WTC11 (cell line): ENCODE data around the gene EDEM2. TPM values are rescaled to one million over a fixed set of nuclear protein-coding genes. Genes with fewer than 3 reads are reported as not detected.

Source experiments
- ATF1 ChIP-seq: sonication (generic); formaldehyde crosslinking; IDR thresholded peaks from 2 replicates; pipeline ENCODE4 v1.8.1; 2023; ENCODE audit warnings: mild to moderate bottlenecking, moderate library complexity, missing genetic modification reagents
- ELF4 ChIP-seq: sonication (generic); formaldehyde crosslinking; IDR thresholded peaks from 2 replicates; pipeline ENCODE4 v1.8.1; 2022; ENCODE audit warnings: low read depth, mild to moderate bottlenecking, moderate library complexity, missing genetic modification reagents
- ESRRA ChIP-seq: sonication (generic); formaldehyde crosslinking; IDR thresholded peaks from 2 replicates; pipeline ENCODE4 v1.8.1; 2022; ENCODE audit warnings: mild to moderate bottlenecking, missing genetic modification reagents, borderline replicate concordance
- FOXK1 ChIP-seq: sonication (generic); formaldehyde crosslinking; IDR thresholded peaks from 2 replicates; pipeline ENCODE4 v1.8.0; 2022; ENCODE audit warnings: mild to moderate bottlenecking, moderate library complexity, missing genetic modification reagents
- GABPB1 ChIP-seq: sonication (generic); formaldehyde crosslinking; IDR thresholded peaks from 2 replicates; pipeline ENCODE4 v1.8.1; 2023; ENCODE audit warnings: mild to moderate bottlenecking, missing genetic modification reagents
- HMGA2 ChIP-seq: fragments of 250-450 bp; sonication (Bioruptor Pico); IDR thresholded peaks from 2 replicates; pipeline ENCODE4 v1.4.0; 2021; ENCODE audit warnings: mild to moderate bottlenecking, moderate library complexity
- JAZF1 ChIP-seq: fragments of 250-450 bp; sonication (Bioruptor Pico); IDR thresholded peaks from 2 replicates; pipeline ENCODE4 v1.9.0; 2021; ENCODE audit warnings: moderate library complexity, mild to moderate bottlenecking, inconsistent platforms
- NFE2L1 ChIP-seq: sonication (generic); formaldehyde crosslinking; IDR thresholded peaks from 2 replicates; pipeline ENCODE4 v1.8.1; 2023; ENCODE audit warnings: missing genetic modification reagents
- NFYB ChIP-seq: sonication (generic); formaldehyde crosslinking; conservative IDR thresholded peaks from 2 replicates; pipeline ENCODE4 v1.8.0; 2022; ENCODE audit warnings: low read depth, missing genetic modification reagents
- RORB ChIP-seq: fragments of 250-450 bp; sonication (Bioruptor Pico); IDR thresholded peaks from 2 replicates; pipeline ENCODE4 v1.9.0; 2021; ENCODE audit warnings: mild to moderate bottlenecking
- SP1 ChIP-seq: sonication (generic); formaldehyde crosslinking; conservative IDR thresholded peaks from 2 replicates; pipeline ENCODE4 v1.8.1; 2022; ENCODE audit warnings: missing genetic modification reagents
- ZNF263 ChIP-seq: sonication (generic); formaldehyde crosslinking; IDR thresholded peaks from 2 replicates; pipeline ENCODE4 v1.8.1; 2022; ENCODE audit warnings: low read depth, mild to moderate bottlenecking, moderate library complexity, missing genetic modification reagents
- ZNF396 ChIP-seq: fragments of 250-450 bp; sonication (Bioruptor Pico); IDR thresholded peaks from 2 replicates; pipeline ENCODE4 v1.8.0; 2021; ENCODE audit warnings: mild to moderate bottlenecking, moderate library complexity, borderline replicate concordance
- total RNA-seq: library from RNA; stranded (reverse); gene quantifications from 3 replicates; pipeline ENCODE4 v1.2.3, GENCODE V29; 2021
- TF ChIP-seq, protein P1 (sequence below): sonication (generic); formaldehyde crosslinking; IDR thresholded peaks from 2 replicates; pipeline ENCODE4 v1.8.1; 2023; ENCODE audit warnings: mild to moderate bottlenecking, moderate library complexity, missing genetic modification reagents
- TF ChIP-seq, protein P2 (sequence below): sonication (generic); formaldehyde crosslinking; IDR thresholded peaks from 2 replicates; pipeline ENCODE4 v1.8.1; 2022; ENCODE audit warnings: missing genetic modification reagents, borderline replicate concordance
- TF ChIP-seq, protein P3 (sequence below): sonication (generic); formaldehyde crosslinking; IDR thresholded peaks from 2 replicates; pipeline ENCODE4 v1.8.0; 2022; ENCODE audit warnings: mild to moderate bottlenecking, missing genetic modification reagents
- TF ChIP-seq, protein P4 (sequence below): sonication (generic); formaldehyde crosslinking; IDR thresholded peaks from 2 replicates; pipeline ENCODE4 v1.8.1; 2023; ENCODE audit warnings: mild to moderate bottlenecking, missing genetic modification reagents, moderate library complexity
- TF ChIP-seq, protein P5 (sequence below): sonication (generic); formaldehyde crosslinking; IDR thresholded peaks from 2 replicates; pipeline ENCODE4 v1.8.1; 2022; ENCODE audit warnings: low read depth, mild to moderate bottlenecking, moderate library complexity, missing genetic modification reagents, borderline replicate concordance
- TF ChIP-seq, protein P6 (sequence below): sonication (generic); formaldehyde crosslinking; IDR thresholded peaks from 2 replicates; pipeline ENCODE4 v1.8.0; 2023; ENCODE audit warnings: missing genetic modification reagents, mild to moderate bottlenecking, borderline replicate concordance
- TF ChIP-seq, protein P7 (sequence below): sonication (generic); formaldehyde crosslinking; IDR thresholded peaks from 2 replicates; pipeline ENCODE4 v1.8.1; 2023; ENCODE audit warnings: mild to moderate bottlenecking, missing genetic modification reagents
- TF ChIP-seq, protein P8 (sequence below): sonication (generic); formaldehyde crosslinking; conservative IDR thresholded peaks from 2 replicates; pipeline ENCODE4 v1.8.1; 2023; ENCODE audit warnings: mild to moderate bottlenecking, low read depth, missing genetic modification reagents, moderate library complexity
- TF ChIP-seq, protein P9 (sequence below): sonication (generic); formaldehyde crosslinking; IDR thresholded peaks from 2 replicates; pipeline ENCODE4 v1.8.1; 2023; ENCODE audit warnings: mild to moderate bottlenecking, missing genetic modification reagents, moderate library complexity

Gene EDEM2
- total RNA-seq, 1 experiment from 2014 or later: 22.7 TPM

DNA sequence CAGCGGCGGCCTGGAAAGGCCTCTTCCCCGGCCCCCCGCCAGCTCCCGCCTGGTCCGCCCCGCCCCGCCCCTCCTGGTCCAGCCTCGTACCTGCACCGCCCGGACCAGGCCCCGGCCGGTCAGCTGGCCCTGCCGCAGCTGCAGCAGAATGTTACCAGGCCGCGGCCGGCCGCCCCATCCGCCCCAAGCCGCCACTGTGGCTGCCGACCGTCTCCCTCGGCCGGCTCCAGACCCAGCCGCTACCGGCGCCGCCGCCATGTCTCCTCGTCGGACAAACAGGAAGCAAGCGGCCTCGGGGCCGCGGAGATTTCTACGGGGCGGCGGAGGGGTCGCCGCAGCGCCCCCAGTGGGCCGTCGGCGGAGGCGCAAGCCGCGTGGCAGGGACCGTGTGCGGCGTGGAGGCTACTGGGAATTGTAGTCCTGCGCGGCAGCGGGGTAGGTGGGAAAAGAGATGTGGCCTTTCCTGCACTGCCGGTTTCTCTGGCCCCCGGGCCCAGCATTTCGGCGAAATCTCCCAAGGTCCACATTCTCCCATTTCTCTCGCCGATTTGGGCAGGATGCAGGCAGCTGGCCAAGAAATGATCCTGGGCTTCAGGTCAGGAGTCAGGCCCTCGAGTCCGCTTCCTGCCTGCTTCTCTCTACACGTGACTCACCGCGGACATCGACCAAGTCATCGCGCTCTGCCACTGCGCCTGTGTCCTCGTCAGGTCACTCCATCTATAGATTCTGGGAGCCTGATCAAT lies 54.4 kb downstream of the EDEM2 start, which contains the start of gene TRPC4AP (continued):
- TF ChIP-seq SP1 (CRISPR knock-in tag): peak; percentile 84
- TF ChIP-seq, protein P1, sequence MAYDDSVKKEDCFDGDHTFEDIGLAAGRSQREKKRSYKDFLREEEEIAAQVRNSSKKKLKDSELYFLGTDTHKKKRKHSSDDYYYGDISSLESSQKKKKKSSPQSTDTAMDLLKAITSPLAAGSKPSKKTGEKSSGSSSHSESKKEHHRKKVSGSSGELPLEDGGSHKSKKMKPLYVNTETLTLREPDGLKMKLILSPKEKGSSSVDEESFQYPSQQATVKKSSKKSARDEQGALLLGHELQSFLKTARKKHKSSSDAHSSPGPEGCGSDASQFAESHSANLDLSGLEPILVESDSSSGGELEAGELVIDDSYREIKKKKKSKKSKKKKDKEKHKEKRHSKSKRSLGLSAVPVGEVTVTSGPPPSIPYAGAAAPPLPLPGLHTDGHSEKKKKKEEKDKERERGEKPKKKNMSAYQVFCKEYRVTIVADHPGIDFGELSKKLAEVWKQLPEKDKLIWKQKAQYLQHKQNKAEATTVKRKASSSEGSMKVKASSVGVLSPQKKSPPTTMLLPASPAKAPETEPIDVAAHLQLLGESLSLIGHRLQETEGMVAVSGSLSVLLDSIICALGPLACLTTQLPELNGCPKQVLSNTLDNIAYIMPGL: peak; percentile 99
- TF ChIP-seq, protein P2, sequence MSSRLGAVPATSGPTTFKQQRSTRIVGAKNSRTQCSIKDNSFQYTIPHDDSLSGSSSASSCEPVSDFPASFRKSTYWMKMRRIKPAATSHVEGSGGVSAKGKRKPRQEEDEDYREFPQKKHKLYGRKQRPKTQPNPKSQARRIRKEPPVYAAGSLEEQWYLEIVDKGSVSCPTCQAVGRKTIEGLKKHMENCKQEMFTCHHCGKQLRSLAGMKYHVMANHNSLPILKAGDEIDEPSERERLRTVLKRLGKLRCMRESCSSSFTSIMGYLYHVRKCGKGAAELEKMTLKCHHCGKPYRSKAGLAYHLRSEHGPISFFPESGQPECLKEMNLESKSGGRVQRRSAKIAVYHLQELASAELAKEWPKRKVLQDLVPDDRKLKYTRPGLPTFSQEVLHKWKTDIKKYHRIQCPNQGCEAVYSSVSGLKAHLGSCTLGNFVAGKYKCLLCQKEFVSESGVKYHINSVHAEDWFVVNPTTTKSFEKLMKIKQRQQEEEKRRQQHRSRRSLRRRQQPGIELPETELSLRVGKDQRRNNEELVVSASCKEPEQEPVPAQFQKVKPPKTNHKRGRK (CRISPR knock-in tag): no peak
- no peak for TF ChIP-seq NFYB (CRISPR knock-in tag)
- TF ChIP-seq RORB: no peak
- TF ChIP-seq ATF1: no peak
- peak; percentile 79; the same call in 1 of the 2 replicates for TF ChIP-seq ESRRA (CRISPR knock-in tag)
- TF ChIP-seq ELF4 (CRISPR knock-in tag): 0 out of 2 replicates have a peak, but pooled peaks have one; percentile 23
- TF ChIP-seq, protein P3, sequence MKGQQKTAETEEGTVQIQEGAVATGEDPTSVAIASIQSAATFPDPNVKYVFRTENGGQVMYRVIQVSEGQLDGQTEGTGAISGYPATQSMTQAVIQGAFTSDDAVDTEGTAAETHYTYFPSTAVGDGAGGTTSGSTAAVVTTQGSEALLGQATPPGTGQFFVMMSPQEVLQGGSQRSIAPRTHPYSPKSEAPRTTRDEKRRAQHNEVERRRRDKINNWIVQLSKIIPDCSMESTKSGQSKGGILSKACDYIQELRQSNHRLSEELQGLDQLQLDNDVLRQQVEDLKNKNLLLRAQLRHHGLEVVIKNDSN (CRISPR knock-in tag): peak; percentile 78; the same call in 1 of the 2 replicates
- TF ChIP-seq ZNF263 (CRISPR knock-in tag): no peak
- TF ChIP-seq JAZF1: no peak
- TF ChIP-seq GABPB1 (CRISPR knock-in tag): peak; percentile 83
- TF ChIP-seq, protein P4, sequence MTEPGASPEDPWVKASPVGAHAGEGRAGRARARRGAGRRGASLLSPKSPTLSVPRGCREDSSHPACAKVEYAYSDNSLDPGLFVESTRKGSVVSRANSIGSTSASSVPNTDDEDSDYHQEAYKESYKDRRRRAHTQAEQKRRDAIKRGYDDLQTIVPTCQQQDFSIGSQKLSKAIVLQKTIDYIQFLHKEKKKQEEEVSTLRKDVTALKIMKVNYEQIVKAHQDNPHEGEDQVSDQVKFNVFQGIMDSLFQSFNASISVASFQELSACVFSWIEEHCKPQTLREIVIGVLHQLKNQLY (CRISPR knock-in tag): no peak
- no peak for TF ChIP-seq ZNF396
- TF ChIP-seq, protein P5, sequence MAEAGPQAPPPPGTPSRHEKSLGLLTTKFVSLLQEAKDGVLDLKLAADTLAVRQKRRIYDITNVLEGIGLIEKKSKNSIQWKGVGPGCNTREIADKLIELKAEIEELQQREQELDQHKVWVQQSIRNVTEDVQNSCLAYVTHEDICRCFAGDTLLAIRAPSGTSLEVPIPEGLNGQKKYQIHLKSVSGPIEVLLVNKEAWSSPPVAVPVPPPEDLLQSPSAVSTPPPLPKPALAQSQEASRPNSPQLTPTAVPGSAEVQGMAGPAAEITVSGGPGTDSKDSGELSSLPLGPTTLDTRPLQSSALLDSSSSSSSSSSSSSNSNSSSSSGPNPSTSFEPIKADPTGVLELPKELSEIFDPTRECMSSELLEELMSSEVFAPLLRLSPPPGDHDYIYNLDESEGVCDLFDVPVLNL (CRISPR knock-in tag): 0 out of 2 replicates have a peak, but pooled peaks have one; percentile 59
- TF ChIP-seq, protein P6, sequence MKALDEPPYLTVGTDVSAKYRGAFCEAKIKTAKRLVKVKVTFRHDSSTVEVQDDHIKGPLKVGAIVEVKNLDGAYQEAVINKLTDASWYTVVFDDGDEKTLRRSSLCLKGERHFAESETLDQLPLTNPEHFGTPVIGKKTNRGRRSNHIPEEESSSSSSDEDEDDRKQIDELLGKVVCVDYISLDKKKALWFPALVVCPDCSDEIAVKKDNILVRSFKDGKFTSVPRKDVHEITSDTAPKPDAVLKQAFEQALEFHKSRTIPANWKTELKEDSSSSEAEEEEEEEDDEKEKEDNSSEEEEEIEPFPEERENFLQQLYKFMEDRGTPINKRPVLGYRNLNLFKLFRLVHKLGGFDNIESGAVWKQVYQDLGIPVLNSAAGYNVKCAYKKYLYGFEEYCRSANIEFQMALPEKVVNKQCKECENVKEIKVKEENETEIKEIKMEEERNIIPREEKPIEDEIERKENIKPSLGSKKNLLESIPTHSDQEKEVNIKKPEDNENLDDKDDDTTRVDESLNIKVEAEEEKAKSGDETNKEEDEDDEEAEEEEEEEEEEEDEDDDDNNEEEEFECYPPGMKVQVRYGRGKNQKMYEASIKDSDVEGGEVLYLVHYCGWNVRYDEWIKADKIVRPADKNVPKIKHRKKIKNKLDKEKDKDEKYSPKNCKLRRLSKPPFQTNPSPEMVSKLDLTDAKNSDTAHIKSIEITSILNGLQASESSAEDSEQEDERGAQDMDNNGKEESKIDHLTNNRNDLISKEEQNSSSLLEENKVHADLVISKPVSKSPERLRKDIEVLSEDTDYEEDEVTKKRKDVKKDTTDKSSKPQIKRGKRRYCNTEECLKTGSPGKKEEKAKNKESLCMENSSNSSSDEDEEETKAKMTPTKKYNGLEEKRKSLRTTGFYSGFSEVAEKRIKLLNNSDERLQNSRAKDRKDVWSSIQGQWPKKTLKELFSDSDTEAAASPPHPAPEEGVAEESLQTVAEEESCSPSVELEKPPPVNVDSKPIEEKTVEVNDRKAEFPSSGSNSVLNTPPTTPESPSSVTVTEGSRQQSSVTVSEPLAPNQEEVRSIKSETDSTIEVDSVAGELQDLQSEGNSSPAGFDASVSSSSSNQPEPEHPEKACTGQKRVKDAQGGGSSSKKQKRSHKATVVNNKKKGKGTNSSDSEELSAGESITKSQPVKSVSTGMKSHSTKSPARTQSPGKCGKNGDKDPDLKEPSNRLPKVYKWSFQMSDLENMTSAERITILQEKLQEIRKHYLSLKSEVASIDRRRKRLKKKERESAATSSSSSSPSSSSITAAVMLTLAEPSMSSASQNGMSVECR (CRISPR knock-in tag): peak; percentile 76; the same call in 1 of the 2 replicates
- peak; percentile 60 for TF ChIP-seq NFE2L1
- TF ChIP-seq, protein P7, sequence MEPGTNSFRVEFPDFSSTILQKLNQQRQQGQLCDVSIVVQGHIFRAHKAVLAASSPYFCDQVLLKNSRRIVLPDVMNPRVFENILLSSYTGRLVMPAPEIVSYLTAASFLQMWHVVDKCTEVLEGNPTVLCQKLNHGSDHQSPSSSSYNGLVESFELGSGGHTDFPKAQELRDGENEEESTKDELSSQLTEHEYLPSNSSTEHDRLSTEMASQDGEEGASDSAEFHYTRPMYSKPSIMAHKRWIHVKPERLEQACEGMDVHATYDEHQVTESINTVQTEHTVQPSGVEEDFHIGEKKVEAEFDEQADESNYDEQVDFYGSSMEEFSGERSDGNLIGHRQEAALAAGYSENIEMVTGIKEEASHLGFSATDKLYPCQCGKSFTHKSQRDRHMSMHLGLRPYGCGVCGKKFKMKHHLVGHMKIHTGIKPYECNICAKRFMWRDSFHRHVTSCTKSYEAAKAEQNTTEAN (CRISPR knock-in tag): peak; percentile 73; the same call in 1 of the 2 replicates
- TF ChIP-seq FOXK1 (CRISPR knock-in tag): peak; percentile 70
- no peak for TF ChIP-seq HMGA2
- TF ChIP-seq, protein P8, sequence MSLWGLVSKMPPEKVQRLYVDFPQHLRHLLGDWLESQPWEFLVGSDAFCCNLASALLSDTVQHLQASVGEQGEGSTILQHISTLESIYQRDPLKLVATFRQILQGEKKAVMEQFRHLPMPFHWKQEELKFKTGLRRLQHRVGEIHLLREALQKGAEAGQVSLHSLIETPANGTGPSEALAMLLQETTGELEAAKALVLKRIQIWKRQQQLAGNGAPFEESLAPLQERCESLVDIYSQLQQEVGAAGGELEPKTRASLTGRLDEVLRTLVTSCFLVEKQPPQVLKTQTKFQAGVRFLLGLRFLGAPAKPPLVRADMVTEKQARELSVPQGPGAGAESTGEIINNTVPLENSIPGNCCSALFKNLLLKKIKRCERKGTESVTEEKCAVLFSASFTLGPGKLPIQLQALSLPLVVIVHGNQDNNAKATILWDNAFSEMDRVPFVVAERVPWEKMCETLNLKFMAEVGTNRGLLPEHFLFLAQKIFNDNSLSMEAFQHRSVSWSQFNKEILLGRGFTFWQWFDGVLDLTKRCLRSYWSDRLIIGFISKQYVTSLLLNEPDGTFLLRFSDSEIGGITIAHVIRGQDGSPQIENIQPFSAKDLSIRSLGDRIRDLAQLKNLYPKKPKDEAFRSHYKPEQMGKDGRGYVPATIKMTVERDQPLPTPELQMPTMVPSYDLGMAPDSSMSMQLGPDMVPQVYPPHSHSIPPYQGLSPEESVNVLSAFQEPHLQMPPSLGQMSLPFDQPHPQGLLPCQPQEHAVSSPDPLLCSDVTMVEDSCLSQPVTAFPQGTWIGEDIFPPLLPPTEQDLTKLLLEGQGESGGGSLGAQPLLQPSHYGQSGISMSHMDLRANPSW (CRISPR knock-in tag): no peak
- TF ChIP-seq, protein P9, sequence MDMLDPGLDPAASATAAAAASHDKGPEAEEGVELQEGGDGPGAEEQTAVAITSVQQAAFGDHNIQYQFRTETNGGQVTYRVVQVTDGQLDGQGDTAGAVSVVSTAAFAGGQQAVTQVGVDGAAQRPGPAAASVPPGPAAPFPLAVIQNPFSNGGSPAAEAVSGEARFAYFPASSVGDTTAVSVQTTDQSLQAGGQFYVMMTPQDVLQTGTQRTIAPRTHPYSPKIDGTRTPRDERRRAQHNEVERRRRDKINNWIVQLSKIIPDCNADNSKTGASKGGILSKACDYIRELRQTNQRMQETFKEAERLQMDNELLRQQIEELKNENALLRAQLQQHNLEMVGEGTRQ (CRISPR knock-in tag): peak; percentile 72
